ENCODE results near the gene IGF2BP2. TPM values are rescaled to one million over a fixed set of nuclear protein-coding genes. Genes with fewer than 3 reads are reported as not detected.

Gene IGF2BP2
- total RNA-seq, 4 donors from 2014 or later = 5.1 to 29.8 (median 9.3) TPM

DNA sequence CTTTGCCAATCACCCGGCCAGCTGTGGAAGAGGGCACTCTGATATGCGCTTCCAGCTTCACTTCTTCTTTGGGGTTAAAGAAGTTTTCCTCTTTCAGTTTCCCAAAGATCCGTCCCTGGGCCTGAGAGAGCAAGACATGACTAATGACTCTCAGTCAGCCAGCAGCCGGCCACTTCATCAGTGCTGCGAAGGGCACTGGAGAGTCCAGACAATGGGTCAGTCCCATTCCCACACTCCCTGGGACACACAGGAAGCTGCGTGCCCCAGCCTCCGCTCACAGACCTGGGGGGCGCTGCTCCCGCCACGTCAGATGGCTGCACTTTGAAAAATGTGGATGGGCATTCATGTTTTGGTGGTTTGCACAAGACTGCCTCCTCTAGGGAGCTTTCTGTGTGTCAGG is 175.4 kb downstream of the IGF2BP2 start:
- WGBS, 2 donors = 92% methylated on average over 10 of the region's 10 CpGs
- no peak overlapping the region for H3K4me3 ChIP-seq (ENCODE audit: low read depth, poor library complexity, severe bottlenecking)
- TF ChIP-seq POLR2A (IDR thresholded peaks at IDR 0.05) (no peak), CTCF (IDR thresholded peaks at IDR 0.05) (no peak)
- peak in 1 of 2 donors; percentile 63 for DNase-seq (ENCODE audit: low spot score in 2 of 2)
- intact Hi-C loops (cut with DNase I; ENCODE audit: low total_unique reads) = no loop called here

DNA sequence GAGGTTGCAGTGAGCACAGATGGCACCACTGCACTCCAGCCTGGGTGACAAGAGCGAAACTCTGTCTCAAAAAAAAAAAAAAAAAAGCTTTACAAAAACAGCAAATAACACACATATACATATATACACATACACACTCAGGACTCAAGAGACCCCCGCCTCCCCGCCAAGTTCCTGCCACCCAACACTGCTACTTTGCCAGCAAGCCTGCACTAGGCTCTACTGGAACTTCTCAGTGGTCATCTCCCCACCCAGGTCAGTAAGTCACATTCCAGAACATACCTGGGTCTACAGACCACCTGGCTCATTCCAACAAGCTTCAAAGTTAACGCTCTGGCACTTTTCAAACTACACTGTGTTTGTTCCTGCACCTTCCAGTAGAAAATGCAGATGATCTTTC is 176.4 kb downstream of the IGF2BP2 start:
- 95 to 99% methylated on average over 4 of the region's 4 CpGs for WGBS, 2 donors
- intact Hi-C loops (cut with DNase I; ENCODE audit: low total_unique reads) = no loop called here
- peak in 1 of 2 donors; percentile 60 for DNase-seq (ENCODE audit: low spot score in 2 of 2)
- TF ChIP-seq POLR2A (IDR thresholded peaks at IDR 0.05) (no peak), CTCF (IDR thresholded peaks at IDR 0.05) (no peak)
- H3K4me3 ChIP-seq (ENCODE audit: low read depth, poor library complexity, severe bottlenecking) = no peak overlapping the region

GRCh38 chr3:185647880-185648210 is 177.0 kb downstream of the IGF2BP2 start:
- peak in 1 of 2 donors; percentile 56 for DNase-seq (ENCODE audit: low spot score in 2 of 2)
- 87 to 97% methylated on average over 10 of the region's 10 CpGs for WGBS, 2 donors
- intact Hi-C loops (cut with DNase I; ENCODE audit: low total_unique reads) = no loop called here
- TF ChIP-seq POLR2A (IDR thresholded peaks at IDR 0.05) (no peak), CTCF (IDR thresholded peaks at IDR 0.05) (no peak)
- H3K4me3 ChIP-seq (ENCODE audit: low read depth, poor library complexity, severe bottlenecking) = no peak overlapping the region

DNA sequence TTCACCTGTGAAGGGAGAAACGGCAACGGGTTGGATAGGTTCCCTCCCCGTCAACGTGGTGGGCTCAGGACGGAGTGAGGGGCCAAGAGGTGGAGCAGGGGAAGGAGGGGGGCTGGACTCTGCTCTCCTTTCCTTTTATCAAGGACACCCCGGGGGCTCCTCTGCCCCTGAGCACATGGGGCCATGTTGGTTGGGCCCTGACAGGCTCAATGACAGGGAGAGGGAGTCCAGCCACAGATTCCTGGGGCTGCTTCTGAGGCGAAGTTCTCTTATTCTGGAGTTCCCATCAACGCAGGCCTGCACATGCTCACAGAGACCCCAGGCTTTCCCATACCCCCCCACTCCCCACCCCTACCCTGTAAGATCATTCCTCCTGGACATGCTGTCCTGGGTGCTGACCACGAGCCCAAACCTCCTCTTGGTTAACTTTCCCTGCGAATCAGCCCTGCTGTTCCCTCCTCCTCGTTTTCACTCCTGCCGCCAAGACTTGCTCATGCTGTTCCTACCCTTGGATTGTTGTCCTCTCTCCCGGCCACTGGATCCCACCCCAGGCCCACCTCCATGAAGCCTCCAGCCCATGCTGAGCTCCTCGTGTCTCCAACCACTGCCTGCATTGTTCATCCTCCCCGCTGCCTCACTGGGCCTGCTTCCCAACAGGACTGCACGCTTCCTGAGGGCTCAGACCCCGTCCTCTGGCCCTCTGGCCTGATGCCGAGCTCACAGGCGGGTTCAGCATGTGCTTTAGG is 177.5 kb downstream of the IGF2BP2 start:
- DNase-seq (ENCODE audit: low spot score in 2 of 2) = peak in 1 of 2 donors; percentile 75
- WGBS, 2 donors = 88 to 90% methylated on average over 19 of the region's 19 CpGs
- no peak for TF ChIP-seq POLR2A (IDR thresholded peaks at IDR 0.05)
- H3K4me3 ChIP-seq (ENCODE audit: low read depth, poor library complexity, severe bottlenecking) = no peak overlapping the region
- intact Hi-C loops (cut with DNase I; ENCODE audit: low total_unique reads) = no loop called here

GRCh38 chr3:185646382-185647133 is 178.3 kb downstream of the IGF2BP2 start:
- intact Hi-C loops (cut with DNase I; ENCODE audit: low total_unique reads) = no loop called here
- DNase-seq (ENCODE audit: low spot score in 2 of 2) = peak in 1 of 2 donors; percentile 64

More at GRCh38 chr3:185646382-185647133, 178.3 kb downstream of the IGF2BP2 start:
- no peak for TF ChIP-seq POLR2A (IDR thresholded peaks at IDR 0.05)
- TF ChIP-seq CTCF (IDR thresholded peaks at IDR 0.05) = no peak
- no peak overlapping the region for H3K4me3 ChIP-seq (ENCODE audit: low read depth, poor library complexity, severe bottlenecking)
- WGBS, 2 donors = 78 to 82% methylated on average over 14 of the region's 14 CpGs

Data from lower leg skin (tissue), 4 donors.